ENCODE results near the gene GSN.

- TF ChIP-seq, protein P1, sequence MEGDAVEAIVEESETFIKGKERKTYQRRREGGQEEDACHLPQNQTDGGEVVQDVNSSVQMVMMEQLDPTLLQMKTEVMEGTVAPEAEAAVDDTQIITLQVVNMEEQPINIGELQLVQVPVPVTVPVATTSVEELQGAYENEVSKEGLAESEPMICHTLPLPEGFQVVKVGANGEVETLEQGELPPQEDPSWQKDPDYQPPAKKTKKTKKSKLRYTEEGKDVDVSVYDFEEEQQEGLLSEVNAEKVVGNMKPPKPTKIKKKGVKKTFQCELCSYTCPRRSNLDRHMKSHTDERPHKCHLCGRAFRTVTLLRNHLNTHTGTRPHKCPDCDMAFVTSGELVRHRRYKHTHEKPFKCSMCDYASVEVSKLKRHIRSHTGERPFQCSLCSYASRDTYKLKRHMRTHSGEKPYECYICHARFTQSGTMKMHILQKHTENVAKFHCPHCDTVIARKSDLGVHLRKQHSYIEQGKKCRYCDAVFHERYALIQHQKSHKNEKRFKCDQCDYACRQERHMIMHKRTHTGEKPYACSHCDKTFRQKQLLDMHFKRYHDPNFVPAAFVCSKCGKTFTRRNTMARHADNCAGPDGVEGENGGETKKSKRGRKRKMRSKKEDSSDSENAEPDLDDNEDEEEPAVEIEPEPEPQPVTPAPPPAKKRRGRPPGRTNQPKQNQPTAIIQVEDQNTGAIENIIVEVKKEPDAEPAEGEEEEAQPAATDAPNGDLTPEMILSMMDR (IDR thresholded peaks at IDR 0.05): no peak
- TF ChIP-seq POLR2AphosphoS5 (IDR thresholded peaks at IDR 0.05): no peak
Observed at GRCh38 chr9:121239071-121239470, 28.9 kb upstream of the GSN start.

All from transverse colon (tissue), 4 donors.